Measurements from ENCODE around the gene GLP1R. TPM values are rescaled to one million over a fixed set of nuclear protein-coding genes. Genes with fewer than 3 reads are reported as not detected.

The GLP1R gene
- total and polyA plus RNA-seq, 2 of the 4 experiments (the other 2 are of a cell fraction), result not detected

- H3K79me1 ChIP-seq (ENCODE audit: low read depth in 1 of 2, low read length in 2 of 2), result no peaks in the 10 kb centered on the region
- H4K8ac ChIP-seq (ENCODE audit: low read depth in 2 of 2, low read length in 2 of 2), result no peak overlapping the region
- H2AK9ac ChIP-seq (replicated peaks; ENCODE audit: low read depth, low read length, poor library complexity), result no peak overlapping the region
- H2AK5ac ChIP-seq (ENCODE audit: low read depth, low read length), result no peak overlapping the region
- H3K14ac ChIP-seq (replicated peaks; ENCODE audit: low read depth, low read length), result no peak overlapping the region
- no peak overlapping the region for H3K4me3 ChIP-seq (ENCODE audit: insufficient read depth, low read depth, low read length)
- H4K91ac ChIP-seq (ENCODE audit: insufficient read depth, low read depth, low read length), result no peak overlapping the region
- 53% methylated on average over 4 of the region's 11 CpGs; no CpG with 5 or more reads in 1 of the 2 experiments for WGBS, 2 experiments (ENCODE audit: extremely low coverage in 2 of 2, insufficient read length in 1 of 2)
- peak overlapping the region; percentile 23 for H2AFZ ChIP-seq (replicated peaks; ENCODE audit: low read length, poor library complexity)
- H2BK20ac ChIP-seq (ENCODE audit: low read depth, low read length), result no peak overlapping the region
- in situ Hi-C loops (cut with MboI; ENCODE audit: low sequenced_read_pairs), result no loop called here
- no peak overlapping the region for H3K56ac ChIP-seq (ENCODE audit: extremely low read depth, insufficient read depth, low read length)
- no peak for ATAC-seq (ENCODE audit: low read depth)
- H4K5ac ChIP-seq (ENCODE audit: low read depth, low read length), result no peak overlapping the region
- no peak overlapping the region for H3K9ac ChIP-seq (ENCODE audit: low read depth, low read length)
- no peak overlapping the region for H2BK120ac ChIP-seq (ENCODE audit: low read depth, low read length)
- no TSS peak for BruUV-seq (replicated peaks)
- H3K4me2 ChIP-seq (ENCODE audit: low read depth, low read length), result no peak overlapping the region
- H4K20me1 ChIP-seq (ENCODE audit: insufficient read depth, low read length), result no peaks in the 10 kb centered on the region
- H2BK15ac ChIP-seq (ENCODE audit: low read depth, low read length), result no peak overlapping the region
- dilution Hi-C loops (cut with HindIII; ENCODE audit: low sequenced_read_pairs, unreplicated experiment), result no loop called here
- no peak overlapping the region for H3K18ac ChIP-seq (ENCODE audit: low read depth, low read length)
- H3K27me3 ChIP-seq (ENCODE audit: control insufficient read depth, insufficient read depth, low read length), result no peaks in the 10 kb centered on the region; the same call in 1 of the 2 replicates
- no peaks in the 10 kb centered on the region for H3K4me1 ChIP-seq (ENCODE audit: control insufficient read depth, insufficient read depth, low read length)
- no peak overlapping the region for H3K27ac ChIP-seq (ENCODE audit: insufficient read depth, low read length)
- no peaks in the 10 kb centered on the region for H3K36me3 ChIP-seq (ENCODE audit: control insufficient read depth, insufficient read depth, low read length)
- no peak for DNase-seq
- no peaks in the 10 kb centered on the region for H3K9me3 ChIP-seq (ENCODE audit: control insufficient read depth, insufficient read depth, low read length)
- H3K23ac ChIP-seq (ENCODE audit: low read depth, low read length), result no peak overlapping the region
- intact Hi-C loops (cut with micrococcal nuclease), result no loop called here
- TF ChIP-seq MXI1 (IDR thresholded peaks at IDR 0.05; ENCODE audit: borderline replicate concordance, low read depth, low read length) (no peak), CHD1 (IDR thresholded peaks at IDR 0.05; ENCODE audit: low read depth, low read length) (no peak), SMC3 (IDR thresholded peaks at IDR 0.05; ENCODE audit: low read depth, low read length) (no peak), RAD21 (IDR thresholded peaks at IDR 0.05; ENCODE audit: low read length) (no peak), MAFK (IDR thresholded peaks at IDR 0.05; ENCODE audit: low read depth, low read length) (no peak), CEBPB (IDR thresholded peaks at IDR 0.05; ENCODE audit: low read depth, low read length) (no peak), ELK1 (IDR thresholded peaks at IDR 0.05; ENCODE audit: borderline replicate concordance, low read depth, low read length) (no peak), MAZ (IDR thresholded peaks at IDR 0.05; ENCODE audit: borderline replicate concordance, low read depth, low read length) (no peak), RFX5 (IDR thresholded peaks at IDR 0.05; ENCODE audit: low read depth, low read length) (no peak), BHLHE40 (IDR thresholded peaks at IDR 0.05; ENCODE audit: low read depth, low read length) (no peak), POLR2A (IDR thresholded peaks at IDR 0.05; ENCODE audit: low read depth, low read length) (no peak), FOS (IDR thresholded peaks at IDR 0.05; ENCODE audit: low read depth, low read length) (no peak), NFE2L2 (IDR thresholded peaks at IDR 0.05; ENCODE audit: low read depth, low read length) (no peak)
- TF ChIP-seq, protein P1, sequence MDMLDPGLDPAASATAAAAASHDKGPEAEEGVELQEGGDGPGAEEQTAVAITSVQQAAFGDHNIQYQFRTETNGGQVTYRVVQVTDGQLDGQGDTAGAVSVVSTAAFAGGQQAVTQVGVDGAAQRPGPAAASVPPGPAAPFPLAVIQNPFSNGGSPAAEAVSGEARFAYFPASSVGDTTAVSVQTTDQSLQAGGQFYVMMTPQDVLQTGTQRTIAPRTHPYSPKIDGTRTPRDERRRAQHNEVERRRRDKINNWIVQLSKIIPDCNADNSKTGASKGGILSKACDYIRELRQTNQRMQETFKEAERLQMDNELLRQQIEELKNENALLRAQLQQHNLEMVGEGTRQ (IDR thresholded peaks at IDR 0.05; ENCODE audit: low read depth, low read length), result no peak
- POLR2A ChIA-PET (ENCODE audit: unreplicated experiment), result no interaction called here
- H2BK5ac ChIP-seq (ENCODE audit: low read depth, low read length, poor library complexity, severe bottlenecking), result no peak overlapping the region
- H3K4ac ChIP-seq (ENCODE audit: low read depth, low read length), result no peak overlapping the region
- H3K9me1 ChIP-seq (ENCODE audit: insufficient read depth, low read length), result no peaks in the 10 kb centered on the region
- CTCF ChIA-PET, result no interaction called here
These were observed 27.4 kb downstream of the GLP1R start for GRCh38 chr6:39075807-39076622.
